Cardiac muscle cell (in vitro differentiated cells and primary cell): ENCODE measurements around the gene LRIT3. TPM values are rescaled to one million over a fixed set of nuclear protein-coding genes. Genes with fewer than 3 reads are reported as not detected.

ENCODE experiments used
- DNase-seq, 2 donors: peaks; one replicate each; pipeline versions ENCODE4 v3.0.0 to v3.0.0-alpha.2; 2010 to 2017; ENCODE audit warnings: low read depth in 1 of 2, low spot score in 1 of 2
- H3K27ac ChIP-seq: fragments of 200-600 bp; sonication (generic); 2 replicates; pipeline ENCODE4 v1.5.1; 2016
- H3K27me3 ChIP-seq: fragments of 200-600 bp; sonication (generic); 2 replicates; pipeline ENCODE4 v1.6.0; 2016; ENCODE audit warnings: control low read depth
- H3K36me3 ChIP-seq: fragments of 200-600 bp; sonication (generic); 2 replicates; pipeline ENCODE4 v1.5.1; 2016; ENCODE audit warnings: control low read depth
- H3K4me1 ChIP-seq: fragments of 200-600 bp; sonication (generic); 2 replicates; pipeline ENCODE4 v1.8.1; 2017; ENCODE audit warnings: low read depth, mild to moderate bottlenecking, mixed run types
- H3K4me3 ChIP-seq: fragments of 200-600 bp; sonication (generic); 2 replicates; pipeline ENCODE4 v1.5.1; 2016; ENCODE audit warnings: mild to moderate bottlenecking
- H3K9me3 ChIP-seq: fragments of 200-600 bp; sonication (generic); 2 replicates; pipeline ENCODE4 v1.5.1; 2017; ENCODE audit warnings: low read depth, mild to moderate bottlenecking, control low read depth
- polyA plus RNA-seq: library from polyadenylated mRNA; unstranded; fragments of >200 nt; fragmentation: Nextera tagmentation; extraction: Ambion mirVana; gene quantifications from 2 replicates; pipeline ENCODE4 v1.2.1, GENCODE V29; 2016
- total RNA-seq: library from RNA; depleted of rRNA; stranded (reverse); fragments of >200 nt; gene quantifications from 2 replicates; pipeline ENCODE4 v1.2.3, GENCODE V29; 2016
- TF ChIP-seq, protein P1 (sequence below): IDR thresholded peaks from 2 replicates; pipeline ENCODE4 v1.5.1; 2012; ENCODE audit warnings: low read depth, mild to moderate bottlenecking, low read length

The LRIT3 gene
- total and polyA plus RNA-seq, 2 experiments from 2014 or later, result 0.12 to 0.15 TPM

- no peaks in the 10 kb centered on the region for H3K36me3 ChIP-seq
- H3K4me3 ChIP-seq, result no peak overlapping the region
- H3K27ac ChIP-seq, result peak overlapping the region; percentile 82
Observed at GRCh38 chr4:109913596-109914241, 65.8 kb downstream of the LRIT3 start.

GRCh38 chr4:109914322-109914721, 66.4 kb downstream of the LRIT3 start:
- DNase-seq, result no peak
- no peaks in the 10 kb centered on the region for H3K36me3 ChIP-seq
- H3K27me3 ChIP-seq, result no peaks in the 10 kb centered on the region
- H3K9me3 ChIP-seq, result no peaks in the 10 kb centered on the region
- TF ChIP-seq, protein P1, sequence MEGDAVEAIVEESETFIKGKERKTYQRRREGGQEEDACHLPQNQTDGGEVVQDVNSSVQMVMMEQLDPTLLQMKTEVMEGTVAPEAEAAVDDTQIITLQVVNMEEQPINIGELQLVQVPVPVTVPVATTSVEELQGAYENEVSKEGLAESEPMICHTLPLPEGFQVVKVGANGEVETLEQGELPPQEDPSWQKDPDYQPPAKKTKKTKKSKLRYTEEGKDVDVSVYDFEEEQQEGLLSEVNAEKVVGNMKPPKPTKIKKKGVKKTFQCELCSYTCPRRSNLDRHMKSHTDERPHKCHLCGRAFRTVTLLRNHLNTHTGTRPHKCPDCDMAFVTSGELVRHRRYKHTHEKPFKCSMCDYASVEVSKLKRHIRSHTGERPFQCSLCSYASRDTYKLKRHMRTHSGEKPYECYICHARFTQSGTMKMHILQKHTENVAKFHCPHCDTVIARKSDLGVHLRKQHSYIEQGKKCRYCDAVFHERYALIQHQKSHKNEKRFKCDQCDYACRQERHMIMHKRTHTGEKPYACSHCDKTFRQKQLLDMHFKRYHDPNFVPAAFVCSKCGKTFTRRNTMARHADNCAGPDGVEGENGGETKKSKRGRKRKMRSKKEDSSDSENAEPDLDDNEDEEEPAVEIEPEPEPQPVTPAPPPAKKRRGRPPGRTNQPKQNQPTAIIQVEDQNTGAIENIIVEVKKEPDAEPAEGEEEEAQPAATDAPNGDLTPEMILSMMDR, result no peak
- peaks cover 33% of the 10 kb centered on the region for H3K4me1 ChIP-seq
- no peak overlapping the region for H3K27ac ChIP-seq
- H3K4me3 ChIP-seq, result no peak overlapping the region

More at GRCh38 chr4:109913596-109914241, 65.8 kb downstream of the LRIT3 start:
- no peaks in the 10 kb centered on the region for H3K9me3 ChIP-seq
- no peak for DNase-seq
- H3K4me1 ChIP-seq, result peaks cover 33% of the 10 kb centered on the region
- H3K27me3 ChIP-seq, result no peaks in the 10 kb centered on the region
- TF ChIP-seq, protein P1, result no peak

DNA sequence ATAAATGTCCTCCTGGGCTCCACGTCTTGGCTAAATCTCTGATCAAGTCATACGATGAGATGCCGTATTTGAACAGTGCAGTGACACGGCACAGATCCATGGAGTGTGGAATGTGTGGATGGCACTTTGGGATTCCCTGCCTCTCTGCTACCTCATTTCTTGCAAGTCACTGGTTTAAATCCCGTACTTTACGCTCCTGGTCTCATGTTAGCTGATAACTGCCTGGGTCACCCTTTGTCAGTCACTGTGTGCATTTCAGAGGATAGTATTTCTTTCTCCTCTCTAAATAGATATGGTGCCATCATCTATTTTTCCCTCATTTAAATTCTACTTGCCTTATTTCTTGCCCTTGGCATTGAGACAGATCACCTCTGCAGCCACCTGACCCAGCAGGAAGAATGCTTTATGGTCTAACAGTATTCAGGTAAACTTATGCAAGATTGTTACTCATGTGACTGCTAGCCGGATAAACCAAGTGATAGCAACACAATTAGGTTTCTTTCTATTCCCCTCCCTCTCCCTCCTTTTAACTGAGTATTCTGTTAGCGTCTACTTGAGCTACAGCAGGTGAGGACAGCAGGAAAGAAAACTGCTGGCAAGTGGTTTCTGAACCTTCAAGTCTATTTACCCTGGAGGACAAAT, 67.6 kb downstream of the LRIT3 start:
- TF ChIP-seq, protein P1, result no peak
- H3K4me3 ChIP-seq, result no peak overlapping the region

GRCh38 chr4:109916027-109916409, 68.1 kb downstream of the LRIT3 start:
- no peaks in the 10 kb centered on the region for H3K36me3 ChIP-seq
- no peak for DNase-seq
- H3K4me1 ChIP-seq, result peaks cover 33% of the 10 kb centered on the region
- no peak overlapping the region for H3K27ac ChIP-seq
- TF ChIP-seq, protein P1, result no peak
- H3K4me3 ChIP-seq, result no peak overlapping the region
- H3K27me3 ChIP-seq, result no peaks in the 10 kb centered on the region
- H3K9me3 ChIP-seq, result no peaks in the 10 kb centered on the region

More for the DNA sequence above, 67.6 kb downstream of the LRIT3 start:
- DNase-seq, result no peak
- Histone ChIP-seq H3K36me3 (no peaks in the 10 kb centered on the region), H3K27me3 (no peaks in the 10 kb centered on the region), H3K9me3 (no peaks in the 10 kb centered on the region), H3K27ac (no peak overlapping the region), H3K4me1 (peaks cover 33% of the 10 kb centered on the region)

GRCh38 chr4:109921384-109921808, 73.5 kb downstream of the LRIT3 start:
- H3K4me1 ChIP-seq, result no peaks in the 10 kb centered on the region
- no peak overlapping the region for H3K4me3 ChIP-seq
- H3K27ac ChIP-seq, result no peak overlapping the region
- H3K9me3 ChIP-seq, result no peaks in the 10 kb centered on the region
- TF ChIP-seq, protein P1, result no peak
- no peaks in the 10 kb centered on the region for H3K27me3 ChIP-seq
- DNase-seq, result peak in 1 of 2 donors; percentile 57
- no peaks in the 10 kb centered on the region for H3K36me3 ChIP-seq

Other genes with a start within 250 kb of the LRIT3 start
- gene CASP6, start 144.7 kb upstream of the LRIT3 start, total RNA-seq, result 23.4 and 28.9 TPM in 2 replicates
- 45.6 and 47.1 TPM in 2 replicates for gene CASP6, start 144.7 kb upstream of the LRIT3 start, polyA plus RNA-seq
- gene PLA2G12A, start 118.0 kb upstream of the LRIT3 start, total RNA-seq, result 35.9 and 52.5 TPM in 2 replicates
- 82.6 and 96.9 TPM in 2 replicates for gene PLA2G12A, start 118.0 kb upstream of the LRIT3 start, polyA plus RNA-seq
- gene CFI, start 46.1 kb upstream of the LRIT3 start, total RNA-seq, result 2.1 and 3.2 TPM in 2 replicates
- 2.6 and 5.2 TPM in 2 replicates for gene CFI, start 46.1 kb upstream of the LRIT3 start, polyA plus RNA-seq
- gene GAR1, start 32.3 kb upstream of the LRIT3 start, total RNA-seq, result 11.9 and 13.4 TPM in 2 replicates
- 29.2 and 37.4 TPM in 2 replicates for gene GAR1, start 32.3 kb upstream of the LRIT3 start, polyA plus RNA-seq
- not detected in 2 replicates for gene RRH, start 20.1 kb upstream of the LRIT3 start, total RNA-seq
- gene RRH, start 20.1 kb upstream of the LRIT3 start, polyA plus RNA-seq, result 0.15 TPM in 2 replicates
- gene EGF, start 64.8 kb downstream of the LRIT3 start, total RNA-seq, result 3.7 and 11.0 TPM in 2 replicates
- gene EGF, start 64.8 kb downstream of the LRIT3 start, polyA plus RNA-seq, result 3.0 TPM in 2 replicates